ENCODE data around the gene ORM2.
"Not testable (repeated sequence)": the region's sequence is repeated elsewhere in the genome, so short reads cannot be mapped to it uniquely, and the experiment has no call there.

Gene ORM2

DNA sequence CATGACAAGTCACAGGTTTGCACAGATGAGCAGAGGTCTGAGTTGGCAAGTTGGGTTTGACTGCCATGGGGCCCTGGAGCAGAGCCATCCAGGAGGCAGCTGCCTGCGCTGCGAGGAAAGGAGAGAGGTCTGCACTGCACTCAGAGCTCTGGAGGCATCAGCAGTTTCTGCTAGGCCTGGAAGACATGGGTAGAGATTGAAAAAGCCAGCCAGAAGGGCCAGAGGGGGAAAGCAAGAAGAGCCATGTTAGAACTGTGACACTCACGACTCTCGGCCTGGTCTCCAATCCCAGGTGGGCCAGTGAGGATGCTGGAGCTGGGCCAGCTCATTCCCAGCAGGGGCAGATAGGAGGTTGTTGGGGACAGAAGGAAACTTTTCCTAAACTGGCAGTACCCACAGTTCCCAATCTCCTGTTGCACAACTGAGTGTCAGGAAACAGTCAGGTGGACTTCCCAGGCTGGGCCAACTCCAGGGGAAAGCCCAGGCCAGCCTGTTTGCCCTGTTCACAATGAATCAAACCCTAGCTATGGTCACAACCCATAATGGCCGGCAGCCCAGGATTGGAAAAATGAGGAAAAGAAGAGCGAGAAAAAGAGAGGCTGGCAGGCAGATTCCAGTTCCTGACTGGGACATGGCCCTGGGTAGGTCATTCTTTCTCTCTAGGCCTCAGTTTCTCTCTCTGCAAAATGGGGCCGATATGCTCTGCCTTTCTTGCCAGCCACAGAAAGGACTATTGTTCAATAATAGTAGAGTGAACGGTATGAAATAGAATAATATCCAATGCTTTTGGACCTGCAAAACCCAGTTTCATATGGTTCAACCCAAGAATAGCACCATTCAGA lies 14.6 kb upstream of the ORM2 start:
- peak; percentile 1 for DNase-seq

DNA sequence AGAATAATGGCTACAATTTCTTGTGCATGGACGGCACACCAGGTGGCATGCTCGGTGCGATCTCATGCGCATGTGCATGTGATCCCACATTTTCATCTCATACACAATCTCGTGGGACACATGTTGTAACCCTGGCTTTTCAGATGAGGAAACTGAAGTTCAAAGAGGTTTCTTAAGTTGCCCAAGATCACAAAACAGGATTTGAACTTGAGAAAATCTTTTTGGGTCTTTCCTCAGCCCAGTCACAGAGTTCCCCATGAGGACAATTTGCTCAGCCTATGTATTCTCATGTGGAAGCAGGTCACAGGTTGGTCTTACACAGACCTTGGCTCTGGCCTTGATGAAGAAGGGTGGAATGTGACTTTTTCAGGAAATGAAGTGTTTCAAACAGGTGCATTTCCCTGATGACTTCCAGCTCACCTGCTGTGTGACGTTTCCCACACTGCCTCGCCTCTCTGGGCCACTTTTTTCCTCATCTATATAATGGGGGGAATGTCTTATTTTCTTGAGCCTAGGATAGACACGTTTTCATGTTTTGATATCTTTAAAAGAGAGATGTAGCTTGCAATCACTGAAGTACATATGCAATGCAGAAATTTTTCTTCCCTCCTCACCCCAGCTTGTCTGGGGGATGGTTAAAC lies 13.8 kb upstream of the ORM2 start:
- peak; percentile 0 for DNase-seq

DNA sequence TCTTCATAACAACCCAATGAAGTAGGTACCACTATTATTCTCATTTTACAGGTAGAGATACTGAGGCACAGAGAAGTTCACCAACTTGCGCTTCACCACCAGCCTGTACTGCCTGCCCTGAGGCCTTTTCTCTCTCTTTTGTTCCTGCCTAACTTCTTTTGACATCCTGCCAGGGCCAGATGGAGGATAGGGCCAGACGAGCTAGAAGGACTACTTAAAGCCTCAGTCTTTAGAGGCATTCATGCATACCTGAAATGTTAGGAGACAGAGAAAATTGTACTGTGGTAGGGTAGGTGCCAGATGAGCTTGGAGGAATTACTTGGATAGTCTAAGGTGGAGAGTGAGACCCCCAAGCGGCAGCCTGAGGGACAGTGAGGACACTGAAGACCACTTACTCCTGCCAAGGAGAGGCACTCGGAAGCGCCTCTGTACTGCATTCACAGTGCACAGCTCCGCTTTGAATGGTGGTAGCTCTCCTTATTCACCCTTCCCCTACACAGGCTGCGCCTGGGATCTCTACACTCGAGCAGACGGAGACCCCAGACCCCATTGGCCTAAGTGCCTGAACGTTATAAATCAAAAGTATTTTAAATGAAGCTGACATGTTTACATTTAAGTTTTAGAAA lies 13.0 kb upstream of the ORM2 start:
- peak; percentile 1 for DNase-seq

DNA sequence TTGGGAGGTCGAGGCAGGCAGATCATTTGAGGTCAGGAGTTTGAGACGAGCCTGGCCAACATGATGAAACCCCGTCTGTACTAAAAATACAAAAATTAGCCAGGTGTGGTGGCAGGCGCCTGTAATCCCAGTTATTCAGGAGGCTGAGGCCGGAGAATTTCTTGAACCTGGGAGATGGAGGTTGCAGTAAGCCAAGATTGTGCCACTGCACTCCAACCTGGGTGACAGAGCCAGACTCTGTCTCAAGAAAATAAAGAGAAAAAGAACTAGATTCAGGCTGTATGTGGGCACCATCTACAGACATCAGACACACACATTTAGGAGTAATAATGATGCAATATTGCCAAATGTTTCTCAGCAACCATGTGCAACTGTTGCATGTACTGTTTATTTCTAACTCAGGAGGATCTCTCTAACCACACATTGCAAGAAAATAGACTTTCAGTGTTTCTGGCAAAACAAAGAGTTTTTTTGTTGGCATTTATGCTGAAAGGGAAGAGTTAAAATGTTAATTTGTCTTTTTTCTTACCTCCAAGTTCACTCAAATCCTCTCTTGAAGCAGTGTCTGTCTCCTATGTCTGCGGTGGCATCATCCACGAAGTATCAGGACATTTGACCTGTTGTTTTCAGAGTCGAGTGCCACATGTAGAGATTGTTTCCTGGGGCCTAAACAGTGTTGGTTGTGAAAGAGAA lies 11.9 kb upstream of the ORM2 start:
- peak; percentile 2 for DNase-seq

DNA sequence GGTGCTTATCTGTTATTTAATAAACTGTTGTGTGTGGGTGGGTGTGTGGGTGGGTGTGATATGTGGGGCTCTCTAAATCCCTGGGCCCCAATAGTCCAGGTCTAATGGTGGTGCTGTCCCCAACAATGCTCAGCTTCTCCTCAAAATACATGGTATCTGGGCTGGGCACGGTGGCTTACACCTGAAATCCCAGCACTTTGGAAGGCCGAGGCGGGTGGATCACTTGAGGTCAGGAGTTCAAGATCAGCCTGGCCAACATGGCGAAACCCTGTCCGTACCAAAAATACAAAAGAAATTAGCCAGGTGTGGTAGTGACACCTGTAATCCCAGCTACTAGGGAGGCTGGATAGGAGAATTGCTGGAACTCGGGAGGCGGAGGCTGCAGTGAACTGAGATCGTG lies 11.3 kb upstream of the ORM2 start:
- DNase-seq: peak; percentile 1

DNA sequence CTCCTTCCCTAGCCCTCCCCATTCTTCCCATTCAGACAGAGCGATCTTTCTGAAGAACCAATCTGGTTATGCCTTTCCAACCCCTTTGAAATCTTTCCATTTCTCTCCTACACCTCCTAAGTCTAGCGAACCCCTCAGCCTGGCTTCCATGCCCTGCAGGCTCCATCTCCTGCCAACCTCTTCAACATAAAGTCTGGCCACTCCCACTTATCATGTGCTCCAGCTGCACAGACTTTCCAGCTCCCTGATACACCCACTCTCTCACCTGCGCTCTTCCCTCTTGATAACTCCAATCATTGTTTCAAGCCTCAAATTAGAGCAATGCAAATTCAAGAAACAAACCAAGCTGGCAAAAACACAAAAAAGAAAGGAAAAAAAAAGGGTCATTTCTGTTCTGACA lies 10.5 kb upstream of the ORM2 start:
- peak; percentile 0 for DNase-seq

DNA sequence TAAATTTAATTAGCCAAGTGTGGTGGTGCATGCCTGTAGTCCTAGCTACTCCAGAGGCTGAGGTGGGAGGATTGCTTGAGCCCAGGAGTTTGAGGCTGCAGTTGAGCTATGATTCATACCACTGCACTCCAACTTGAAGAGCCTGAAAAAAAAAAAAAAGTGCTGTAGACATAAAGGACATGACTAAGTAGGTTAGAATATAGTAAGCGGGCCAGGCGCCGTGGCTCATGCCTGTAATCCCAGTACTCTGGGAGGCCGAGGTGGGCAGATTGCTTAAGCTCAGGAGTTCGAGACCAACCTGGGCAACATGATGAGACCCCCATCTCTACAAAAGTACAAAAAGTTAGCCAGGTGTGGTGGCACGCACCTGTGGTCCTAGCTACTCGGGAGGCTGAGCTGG lies 9.0 kb upstream of the ORM2 start:
- peak; percentile 28 for DNase-seq

DNA sequence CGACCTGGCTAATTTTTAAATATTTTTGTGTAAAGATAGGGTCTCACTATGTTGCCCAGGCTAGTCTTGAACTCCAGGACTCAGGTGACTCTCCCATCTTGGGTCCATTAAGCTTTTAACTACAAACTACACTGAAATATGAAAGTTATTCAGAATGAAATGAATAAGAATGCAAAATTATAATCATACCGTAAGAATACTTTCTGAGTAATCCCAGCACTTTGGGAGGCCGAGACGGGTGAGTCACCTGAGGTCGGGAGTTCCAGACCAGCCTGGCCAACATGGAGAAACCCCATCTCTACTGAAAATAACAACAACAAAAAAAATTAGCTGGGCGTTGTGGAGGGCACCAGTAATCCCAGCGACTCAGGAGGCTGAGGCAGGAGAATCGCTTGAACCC lies 7.9 kb upstream of the ORM2 start:
- DNase-seq: peak; percentile 62

DNA sequence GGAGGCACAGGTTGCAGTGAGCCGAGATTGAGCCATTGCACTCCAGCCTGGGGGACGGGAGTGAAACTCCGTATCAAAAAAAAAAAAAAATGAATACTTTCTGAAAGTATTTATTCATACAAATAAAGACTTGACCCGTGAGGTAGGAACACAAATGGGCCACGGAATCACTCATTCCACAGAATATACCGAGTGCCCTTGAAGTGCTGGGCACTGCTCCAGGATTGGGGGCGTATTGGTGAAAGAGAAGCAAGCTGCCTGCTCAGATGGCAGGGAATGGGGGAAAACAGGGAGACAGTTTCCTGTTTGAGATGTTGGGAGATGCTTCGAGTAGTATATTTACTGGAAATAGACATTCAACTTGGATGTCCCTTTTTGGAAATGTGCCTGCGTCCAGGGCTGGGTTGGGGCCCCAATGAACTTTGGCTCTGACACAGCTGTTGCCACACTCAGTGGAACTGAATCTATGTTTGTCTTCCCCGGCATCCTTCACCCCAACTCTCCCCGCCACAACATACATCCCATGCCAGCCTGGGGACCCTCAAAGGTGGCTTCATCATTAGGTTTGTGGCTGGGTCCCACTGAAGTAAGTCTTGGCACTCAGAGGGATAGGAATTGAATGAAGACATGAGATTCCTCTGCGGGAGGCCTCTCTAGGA lies 7.4 kb upstream of the ORM2 start:
- not testable (repeated sequence) for DNase-seq

DNA sequence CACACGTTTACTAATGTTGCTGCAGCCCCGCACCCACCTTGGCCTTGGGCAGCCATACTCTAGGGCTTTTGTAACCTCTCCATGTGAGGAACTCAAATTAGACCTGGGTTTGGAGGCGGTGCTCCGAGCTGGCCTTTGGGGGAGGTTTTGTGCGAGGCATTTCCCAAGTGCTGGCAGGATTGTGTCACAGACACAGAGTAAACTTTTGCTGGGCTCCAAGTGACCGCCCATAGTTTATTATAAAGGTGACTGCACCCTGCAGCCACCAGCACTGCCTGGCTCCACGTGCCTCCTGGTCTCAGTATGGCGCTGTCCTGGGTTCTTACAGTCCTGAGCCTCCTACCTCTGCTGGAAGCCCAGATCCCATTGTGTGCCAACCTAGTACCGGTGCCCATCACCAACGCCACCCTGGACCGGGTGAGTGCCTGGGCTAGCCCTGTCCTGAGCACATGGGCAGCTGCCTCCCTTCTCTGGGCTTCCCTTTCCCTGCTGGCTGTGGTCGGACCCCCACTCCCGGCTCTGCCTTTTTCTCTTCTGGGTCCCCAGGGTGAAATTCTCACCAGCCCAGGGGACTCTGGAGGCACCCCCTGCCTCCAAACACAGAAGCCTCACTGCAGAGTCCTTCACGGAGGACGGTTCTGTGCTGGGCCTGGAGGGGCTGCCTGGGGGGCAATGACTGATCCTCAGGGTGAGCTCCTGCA lies 6.7 kb upstream of the ORM2 start, which contains the start of gene ORM1:
TSS of gene ORM1 (plus strand) at position 268 of the 701 bp plus-strand sequence. CDS start at position 304, 36 bp downstream.
- DNase-seq: not testable (repeated sequence)

DNA sequence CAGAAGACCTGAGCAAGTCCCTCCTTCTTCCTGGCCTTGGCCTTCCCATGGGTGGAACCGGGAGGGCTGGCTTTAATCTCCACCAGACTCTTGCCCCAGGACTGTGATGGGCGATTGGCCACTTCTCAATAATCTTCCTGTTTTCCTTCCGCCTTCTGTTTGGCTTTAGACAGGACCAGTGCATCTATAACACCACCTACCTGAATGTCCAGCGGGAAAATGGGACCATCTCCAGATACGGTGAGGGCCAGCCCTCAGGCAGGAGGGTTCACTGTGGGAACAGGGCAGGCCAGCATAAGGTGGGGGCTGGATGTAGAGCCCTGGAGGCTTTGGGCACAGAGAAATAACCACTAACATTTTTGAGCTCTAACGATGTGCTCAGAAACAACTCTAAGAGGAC lies 5.8 kb upstream of the ORM2 start:
- DNase-seq: not testable (repeated sequence)

DNA sequence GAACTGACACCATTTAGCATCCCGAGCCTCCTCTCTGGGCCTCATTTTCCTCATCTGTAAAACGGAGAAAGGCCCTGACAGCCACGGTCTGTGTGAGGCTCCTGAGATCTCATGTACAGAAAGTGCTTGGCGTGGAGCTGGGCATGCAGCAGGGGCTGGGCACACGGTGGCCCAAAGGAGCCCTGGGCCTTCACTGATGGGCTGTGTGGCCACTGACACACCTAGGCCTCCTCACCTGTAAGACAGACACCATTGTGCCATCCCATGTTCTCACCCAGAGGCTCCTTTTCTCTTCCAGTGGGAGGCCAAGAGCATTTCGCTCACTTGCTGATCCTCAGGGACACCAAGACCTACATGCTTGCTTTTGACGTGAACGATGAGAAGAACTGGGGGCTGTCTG lies 5.2 kb upstream of the ORM2 start:
- DNase-seq: no peak

DNA sequence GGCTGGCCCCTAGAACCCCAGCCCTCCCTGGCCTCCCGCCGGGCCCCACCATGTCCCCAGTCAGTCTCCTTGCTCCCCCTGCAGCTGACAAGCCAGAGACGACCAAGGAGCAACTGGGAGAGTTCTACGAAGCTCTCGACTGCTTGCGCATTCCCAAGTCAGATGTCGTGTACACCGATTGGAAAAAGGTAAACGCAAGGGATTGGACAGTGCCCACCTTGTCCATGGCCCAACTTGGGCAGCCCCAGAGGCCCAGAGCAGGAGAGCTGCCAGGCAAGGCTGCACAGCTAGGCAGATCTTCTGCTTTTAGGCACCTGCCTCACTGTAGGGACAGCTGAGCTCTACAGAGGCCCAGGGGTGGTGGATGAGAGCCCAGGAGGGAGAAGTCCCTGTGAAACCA lies 4.7 kb upstream of the ORM2 start:
- not testable (repeated sequence) for DNase-seq

DNA sequence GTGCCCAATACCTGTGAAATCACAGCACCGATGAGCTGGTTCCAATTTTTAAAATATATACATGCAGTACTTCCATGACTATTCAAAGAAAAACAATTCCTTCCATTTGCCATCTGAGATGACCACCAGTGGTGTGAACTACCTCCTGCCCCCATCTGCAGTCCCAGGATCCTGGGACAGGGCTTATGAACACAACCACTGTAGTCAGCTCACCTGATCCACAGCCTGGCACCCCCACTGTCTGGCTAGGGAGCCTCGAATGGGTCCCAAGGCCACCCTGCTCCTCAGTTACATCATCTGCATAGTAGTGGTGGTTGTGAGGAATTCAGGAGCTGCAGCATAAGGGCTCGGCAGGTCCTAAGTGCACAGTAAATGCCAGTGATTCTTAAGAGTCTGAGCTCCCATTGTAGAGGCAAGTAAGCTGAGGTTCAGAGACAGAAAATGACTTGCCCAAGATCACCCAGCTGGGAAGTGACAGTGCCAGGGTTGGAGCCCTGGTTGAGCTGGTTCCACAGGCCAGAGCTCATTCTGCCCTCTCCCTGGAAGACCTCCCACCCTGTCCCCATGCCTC lies 3.9 kb upstream of the ORM2 start:
- not testable (repeated sequence) for DNase-seq

DNA sequence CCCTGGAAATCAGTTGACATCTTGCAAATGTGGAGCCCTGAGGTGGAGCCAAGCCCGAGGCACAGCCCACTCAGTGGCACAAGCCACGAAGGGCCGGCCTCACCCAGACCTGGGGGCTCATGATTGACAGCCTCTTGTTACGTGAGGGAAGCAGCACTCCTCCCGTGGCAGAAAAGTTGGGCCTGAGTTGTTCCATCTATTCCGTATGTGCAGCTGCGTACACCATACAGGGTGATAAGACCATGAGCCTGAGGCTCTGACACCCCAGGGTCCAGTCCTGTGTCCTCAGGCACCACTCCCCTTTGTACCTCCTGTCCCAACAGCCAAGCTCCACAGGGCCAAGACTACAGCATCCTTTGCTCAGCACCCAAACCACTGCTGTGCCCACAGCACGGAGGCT lies 1.9 kb upstream of the ORM2 start:
- no peak for DNase-seq

DNA sequence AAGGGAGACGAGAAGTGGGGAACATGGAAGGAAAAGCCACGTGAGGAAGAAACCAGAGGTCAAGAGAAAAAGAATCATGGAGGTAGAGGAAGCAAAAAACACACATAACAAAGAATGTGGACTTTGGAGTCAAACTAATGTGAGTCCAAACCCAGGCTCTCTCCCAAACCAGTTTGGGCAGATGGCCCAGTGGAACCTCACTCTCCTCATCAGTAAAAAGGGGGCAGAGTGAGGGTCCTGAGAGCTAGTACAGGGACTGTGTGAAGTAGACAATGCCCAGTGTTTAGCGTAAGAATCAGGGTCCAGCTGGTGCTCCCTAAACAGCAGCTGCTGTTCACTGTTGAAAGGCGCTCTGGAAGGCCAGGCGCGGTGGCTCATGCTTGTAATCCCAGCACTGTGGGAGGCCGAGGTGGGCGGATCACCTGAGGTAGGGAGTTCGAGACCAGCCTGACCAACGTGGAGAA lies 1.3 kb upstream of the ORM2 start:
- not testable (repeated sequence) for DNase-seq

DNA sequence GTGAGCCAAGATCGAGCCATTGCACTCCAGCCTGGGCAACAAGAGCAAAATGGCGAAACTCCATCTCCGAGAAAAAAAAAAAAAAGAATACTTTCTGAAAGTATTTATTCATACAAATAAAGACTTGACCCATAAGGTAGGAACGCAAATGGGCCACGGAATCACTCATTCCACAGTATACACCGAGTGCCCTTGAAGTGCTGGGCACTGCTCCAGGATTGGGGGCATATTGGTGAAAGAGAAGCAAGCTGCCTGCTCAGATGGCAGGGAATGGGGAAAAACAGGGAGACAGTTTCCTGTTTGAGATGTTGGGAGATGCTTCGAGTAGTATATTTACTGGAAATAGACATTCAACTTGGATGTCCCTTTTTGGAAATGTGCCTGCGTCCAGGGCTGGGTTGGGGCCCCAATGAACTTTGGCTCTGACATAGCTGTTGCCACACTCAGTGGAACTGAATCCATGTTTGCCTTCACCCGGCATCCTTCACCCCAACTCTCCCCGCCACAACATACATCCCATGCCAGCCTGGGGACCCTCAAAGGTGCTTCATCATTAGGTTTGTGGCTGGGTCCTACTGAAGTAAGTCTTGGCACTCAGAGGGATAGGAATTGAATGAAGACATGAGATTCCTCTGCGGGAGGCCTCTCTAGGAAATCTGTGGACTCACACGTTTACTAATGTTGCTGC lies 588 bp upstream of the ORM2 start:
- DNase-seq: not testable (repeated sequence)

DNA sequence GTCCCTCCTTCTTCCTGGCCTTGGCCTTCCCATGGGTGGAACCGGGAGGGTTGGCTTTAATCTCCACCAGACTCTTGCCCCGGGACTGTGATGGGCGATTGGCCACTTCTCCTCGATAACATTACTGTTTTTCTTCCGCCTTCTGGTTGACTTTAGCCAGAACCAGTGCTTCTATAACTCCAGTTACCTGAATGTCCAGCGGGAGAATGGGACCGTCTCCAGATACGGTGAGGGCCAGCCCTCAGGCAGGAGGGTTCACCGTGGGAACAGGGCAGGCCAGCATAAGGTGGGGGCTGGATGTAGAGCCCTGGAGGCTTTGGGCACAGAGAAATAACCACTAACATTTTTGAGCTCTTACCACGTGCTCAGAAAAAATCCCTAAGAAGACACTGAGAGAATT lies 967 bp downstream of the ORM2 start:
- DNase-seq: no peak

DNA sequence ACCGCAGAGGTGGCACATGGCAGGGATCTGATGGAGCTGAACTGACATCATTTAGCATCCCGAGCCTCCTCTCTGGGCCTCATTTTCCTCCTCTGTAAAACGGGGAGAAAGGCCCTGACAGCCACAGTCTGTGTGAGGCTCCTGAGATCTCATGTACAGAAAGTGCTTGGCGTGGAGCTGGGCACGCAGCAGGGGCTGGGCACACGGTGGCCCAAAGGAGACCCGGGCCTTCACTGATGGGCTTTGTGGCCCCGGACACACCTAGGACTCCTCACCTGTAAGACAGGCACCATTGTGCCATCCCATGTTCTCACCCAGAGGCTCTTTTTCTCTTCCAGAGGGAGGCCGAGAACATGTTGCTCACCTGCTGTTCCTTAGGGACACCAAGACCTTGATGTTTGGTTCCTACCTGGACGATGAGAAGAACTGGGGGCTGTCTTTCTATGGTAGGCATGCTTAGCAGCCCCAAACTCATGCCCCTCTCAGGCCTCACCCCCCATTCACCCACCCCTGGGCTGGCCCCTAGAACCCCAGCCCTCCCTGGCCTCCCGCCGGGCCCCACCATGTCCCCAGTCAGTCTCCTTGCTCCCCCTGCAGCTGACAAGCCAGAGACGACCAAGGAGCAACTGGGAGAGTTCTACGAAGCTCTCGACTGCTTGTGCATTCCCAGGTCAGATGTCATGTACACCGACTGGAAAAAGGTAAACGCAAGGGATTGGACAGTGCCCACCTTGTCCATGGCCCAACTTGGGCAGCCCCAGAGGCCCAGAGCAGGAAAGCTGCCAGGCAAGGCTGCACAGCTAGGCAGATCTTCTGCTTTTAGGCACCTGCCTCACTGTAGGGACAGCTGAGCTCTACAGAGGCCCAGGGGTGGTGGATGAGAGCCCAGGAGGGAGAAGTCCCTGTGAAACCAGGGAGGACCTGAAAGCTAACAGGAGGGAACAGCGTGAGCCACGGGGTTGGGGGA lies 1.8 kb downstream of the ORM2 start:
- DNase-seq: not testable (repeated sequence)
